Cardiac muscle cell (in vitro differentiated cells and primary cell): ENCODE measurements around the gene RYR2. TPM values are rescaled to one million over a fixed set of nuclear protein-coding genes. Genes with fewer than 3 reads are reported as not detected.

Source experiments
- DNase-seq, 2 donors: peaks; one replicate each; pipeline versions ENCODE4 v3.0.0 to v3.0.0-alpha.2; 2010 to 2017; ENCODE audit warnings: low read depth in 1 of 2, low spot score in 1 of 2
- H3K27ac ChIP-seq: fragments of 200-600 bp; sonication (generic); 2 replicates; pipeline ENCODE4 v1.5.1; 2016
- H3K27me3 ChIP-seq: fragments of 200-600 bp; sonication (generic); 2 replicates; pipeline ENCODE4 v1.6.0; 2016; ENCODE audit warnings: control low read depth
- H3K36me3 ChIP-seq: fragments of 200-600 bp; sonication (generic); 2 replicates; pipeline ENCODE4 v1.5.1; 2016; ENCODE audit warnings: control low read depth
- H3K4me1 ChIP-seq: fragments of 200-600 bp; sonication (generic); 2 replicates; pipeline ENCODE4 v1.8.1; 2017; ENCODE audit warnings: low read depth, mild to moderate bottlenecking, mixed run types
- H3K4me3 ChIP-seq: fragments of 200-600 bp; sonication (generic); 2 replicates; pipeline ENCODE4 v1.5.1; 2016; ENCODE audit warnings: mild to moderate bottlenecking
- H3K9me3 ChIP-seq: fragments of 200-600 bp; sonication (generic); 2 replicates; pipeline ENCODE4 v1.5.1; 2017; ENCODE audit warnings: low read depth, mild to moderate bottlenecking, control low read depth
- CTCF ChIP-seq: IDR thresholded peaks from 2 replicates; pipeline ENCODE4 v1.5.1; 2012; ENCODE audit warnings: low read depth, mild to moderate bottlenecking, low read length
- polyA plus RNA-seq: library from polyadenylated mRNA; unstranded; fragments of >200 nt; fragmentation: Nextera tagmentation; extraction: Ambion mirVana; gene quantifications from 2 replicates; pipeline ENCODE4 v1.2.1, GENCODE V29; 2016
- total RNA-seq: library from RNA; depleted of rRNA; stranded (reverse); fragments of >200 nt; gene quantifications from 2 replicates; pipeline ENCODE4 v1.2.3, GENCODE V29; 2016

Gene RYR2
- total and polyA plus RNA-seq, 2 experiments from 2014 or later = 29.8 to 155 TPM

DNA sequence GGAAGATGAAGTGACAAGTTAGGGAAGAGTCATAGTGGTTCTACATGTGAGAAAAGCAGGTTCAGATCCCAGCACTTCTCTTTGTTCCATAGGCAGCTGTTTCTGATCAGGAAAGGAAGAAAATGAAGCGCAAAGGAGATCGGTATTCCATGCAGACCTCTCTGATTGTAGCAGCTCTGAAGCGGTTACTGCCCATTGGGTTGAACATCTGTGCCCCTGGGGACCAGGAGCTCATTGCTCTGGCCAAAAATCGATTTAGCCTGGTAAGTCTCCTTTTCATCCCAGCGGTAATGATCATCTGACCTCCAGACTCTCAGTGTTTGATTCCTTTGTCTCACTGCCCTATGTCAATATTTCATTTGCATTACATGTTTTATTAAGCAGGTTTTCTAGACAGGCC is 675.1 kb downstream of the RYR2 start:
- no peak for TF ChIP-seq CTCF
- no peak overlapping the region for H3K4me3 ChIP-seq
- no peak for DNase-seq
- no peak overlapping the region for H3K27ac ChIP-seq
- H3K9me3 ChIP-seq = no peaks in the 10 kb centered on the region
- H3K4me1 ChIP-seq = no peaks in the 10 kb centered on the region
- H3K27me3 ChIP-seq = no peaks in the 10 kb centered on the region
- peaks cover 69% of the 10 kb centered on the region for H3K36me3 ChIP-seq

DNA sequence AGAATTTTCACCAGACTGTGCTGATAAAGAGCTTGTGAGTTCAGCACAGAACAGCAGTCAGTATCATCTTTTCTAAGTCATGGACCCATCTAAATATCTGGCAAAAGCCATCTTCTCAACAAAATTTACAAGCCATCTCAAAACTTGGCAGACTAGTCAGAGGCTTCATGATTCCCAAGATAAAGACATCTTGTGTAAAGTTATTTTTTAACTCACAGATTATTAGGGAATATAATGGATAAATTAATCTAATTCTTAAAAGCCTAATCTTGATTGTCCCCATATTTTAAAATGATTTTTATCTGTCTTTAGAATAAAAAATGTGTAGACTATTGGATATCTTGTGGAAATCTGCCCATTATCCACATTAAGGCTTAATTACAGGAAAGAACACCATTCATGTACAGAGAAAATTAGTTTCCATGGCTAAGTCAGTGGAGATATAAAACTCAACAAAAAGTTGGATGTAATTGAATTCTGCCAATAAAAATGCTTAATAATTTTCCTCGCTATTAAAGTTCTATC is 688.9 kb downstream of the RYR2 start:
- Histone ChIP-seq H3K9me3 (no peaks in the 10 kb centered on the region), H3K27me3 (no peaks in the 10 kb centered on the region), H3K27ac (no peak overlapping the region), H3K36me3 (peaks cover 80% of the 10 kb centered on the region), H3K4me1 (no peaks in the 10 kb centered on the region), H3K4me3 (no peak overlapping the region)
- no peak for DNase-seq
- TF ChIP-seq CTCF = no peak

DNA sequence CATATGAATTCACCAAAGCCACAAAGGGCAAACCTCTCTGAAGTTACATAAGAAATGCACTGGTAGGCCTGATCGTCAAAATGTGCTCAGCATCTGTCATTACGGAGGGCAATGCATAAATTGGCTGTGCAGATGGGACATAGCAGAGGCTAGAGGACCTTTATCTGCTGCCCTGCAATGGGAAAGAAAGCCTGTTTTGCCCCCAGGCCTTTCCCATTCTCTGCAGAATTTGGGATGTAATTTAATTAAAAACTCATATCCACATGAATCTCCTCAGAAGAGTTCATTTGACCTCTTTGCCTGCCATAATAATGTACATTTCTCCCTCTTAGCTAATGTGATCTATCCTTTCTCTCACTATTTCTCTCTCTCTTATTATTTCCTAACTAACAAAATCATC is 690.7 kb downstream of the RYR2 start:
- Histone ChIP-seq H3K27ac (no peak overlapping the region), H3K4me3 (no peak overlapping the region), H3K9me3 (no peaks in the 10 kb centered on the region), H3K27me3 (no peaks in the 10 kb centered on the region), H3K4me1 (no peaks in the 10 kb centered on the region), H3K36me3 (peaks cover 70% of the 10 kb centered on the region)
- no peak for TF ChIP-seq CTCF
- DNase-seq = no peak

- no peak overlapping the region for H3K4me3 ChIP-seq
- H3K9me3 ChIP-seq = no peaks in the 10 kb centered on the region
- H3K27ac ChIP-seq = peak overlapping the region; percentile 53
- H3K4me1 ChIP-seq = no peaks in the 10 kb centered on the region
- H3K36me3 ChIP-seq = peaks cover 51% of the 10 kb centered on the region
- no peaks in the 10 kb centered on the region for H3K27me3 ChIP-seq
- peak; percentile 29 to 49 for DNase-seq
- TF ChIP-seq CTCF = peak; percentile 55
Measured at GRCh38 chr1:237736372-237737029, 694.5 kb downstream of the RYR2 start.

DNA sequence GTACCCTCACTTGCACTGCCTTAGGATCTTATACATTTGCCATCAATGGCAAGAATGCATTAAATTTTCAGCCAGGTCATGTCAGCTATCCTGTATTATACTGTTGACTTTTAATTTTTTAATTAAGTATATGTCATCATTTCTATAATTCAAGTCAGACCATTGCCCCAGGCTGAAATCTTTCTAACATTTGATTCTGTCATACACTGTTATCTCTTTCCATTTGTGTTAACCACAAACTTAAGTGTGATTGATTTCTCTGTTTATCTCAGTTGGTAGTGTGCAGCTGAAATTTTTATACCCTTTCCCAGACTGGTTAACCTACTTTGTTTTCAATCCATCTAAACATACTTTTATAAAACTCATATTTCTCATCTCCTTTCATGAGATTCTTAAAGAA is 695.5 kb downstream of the RYR2 start:
- H3K36me3 ChIP-seq = peaks cover 50% of the 10 kb centered on the region
- no peak overlapping the region for H3K27ac ChIP-seq
- H3K4me1 ChIP-seq = no peaks in the 10 kb centered on the region
- no peaks in the 10 kb centered on the region for H3K27me3 ChIP-seq
- no peaks in the 10 kb centered on the region for H3K9me3 ChIP-seq
- no peak for DNase-seq
- no peak overlapping the region for H3K4me3 ChIP-seq
- no peak for TF ChIP-seq CTCF
